H1 (cell line): ENCODE data around the gene XPO6. TPM values are rescaled to one million over a fixed set of nuclear protein-coding genes. Genes with fewer than 3 reads are reported as not detected.

Experiments
- CTCF ChIA-PET: fragments of 300-600 bp; sonication (Branson Sonifier 250); formaldehyde crosslinking; loops from one replicate; lab custom pipeline; 2021; ENCODE audit not compliant: partially characterized antibody; lab: Charles Lee
- POLR2A ChIA-PET: fragments of 300-600 bp; sonication (Branson Sonifier 250); formaldehyde crosslinking; loops from one replicate; lab custom pipeline; 2021; ENCODE audit warnings: inconsistent platforms; ENCODE audit not compliant: partially characterized antibody; lab: Charles Lee
- DNase-seq, 2 experiments: peaks; one replicate each; pipeline versions ENCODE4 v3.0.0 to v3.0.0-alpha.2; 2010 to 2022; ENCODE audit warnings: low spot score in 2 of 2, low read depth in 1 of 2, mixed read lengths in 1 of 2
- FAIRE-seq: peaks from 2 replicates; lab custom pipeline; 2011; peaks lifted over from hg19 to GRCh38; lab: Jason Lieb, UNC
- H2AFZ ChIP-seq: 2 replicates; pipeline ENCODE4 v1.8.1; 2012; ENCODE audit warnings: low read length, inconsistent platforms
- H2AK5ac ChIP-seq: 2 replicates; pipeline ENCODE4 v1.6.1; 2013; ENCODE audit warnings: low read depth, low read length
- H2BK120ac ChIP-seq: replicated peaks from 2 replicates; pipeline ENCODE3; 2013; ENCODE audit warnings: low read depth, low read length, inconsistent platforms
- H2BK12ac ChIP-seq: 2 replicates; pipeline ENCODE4 v1.6.1; 2013; ENCODE audit warnings: low read depth, low read length
- H2BK15ac ChIP-seq: 2 replicates; pipeline ENCODE4 v1.6.1; 2013; ENCODE audit warnings: low read length
- H2BK20ac ChIP-seq: 2 replicates; pipeline ENCODE4 v1.6.1; 2013; ENCODE audit warnings: low read length
- H2BK5ac ChIP-seq: 2 replicates; pipeline ENCODE4 v1.6.1; 2013; ENCODE audit warnings: low read depth, low read length
- H3K14ac ChIP-seq: 2 replicates; pipeline ENCODE4 v1.6.1; 2013; ENCODE audit warnings: inconsistent platforms; ENCODE audit not compliant: insufficient read length
- H3K18ac ChIP-seq: 2 replicates; pipeline ENCODE4 v1.6.1; 2013; ENCODE audit warnings: low read length; ENCODE audit errors: extremely low read depth
- H3K23ac ChIP-seq: 2 replicates; pipeline ENCODE4 v1.6.1; 2013; ENCODE audit warnings: inconsistent platforms; ENCODE audit not compliant: insufficient read length
- H3K23me2 ChIP-seq: 2 replicates; pipeline ENCODE4 v1.6.1; 2013; ENCODE audit warnings: low read depth, low read length
- H3K27ac ChIP-seq: 2 replicates; pipeline ENCODE4 v1.6.1; 2011; ENCODE audit warnings: low read depth, low read length, inconsistent platforms
- H3K27me3 ChIP-seq, 4 experiments: replicated peaks in 1 of 4; 1 replicate in 1 of 4; 2 replicates in 3 of 4; pipeline versions ENCODE4 v1.6.1 to v1.8.1; 2011 to 2013; ENCODE audit warnings: low read length in 3 of 4, mild to moderate bottlenecking in 3 of 4, inconsistent platforms in 2 of 4, mixed read lengths in 2 of 4, moderate library complexity in 1 of 4; ENCODE audit not compliant: control insufficient read depth in 3 of 4, insufficient read depth in 3 of 4; ENCODE audit errors: extremely low read depth in 1 of 4
- H3K36me3 ChIP-seq, 4 experiments: 2 replicates each; pipeline versions ENCODE4 v1.6.1 to v1.8.1; 2011 to 2013; ENCODE audit warnings: mild to moderate bottlenecking in 4 of 4, low read length in 3 of 4, moderate library complexity in 2 of 4, control low read depth in 1 of 4, inconsistent platforms in 1 of 4; ENCODE audit not compliant: insufficient read depth in 4 of 4, control insufficient read depth in 2 of 4
- H3K4ac ChIP-seq: replicated peaks from 2 replicates; pipeline ENCODE3; 2013; ENCODE audit warnings: low read length, low read depth, mixed read lengths, inconsistent platforms; ENCODE audit not compliant: insufficient read length
- H3K4me1 ChIP-seq, 4 experiments: replicated peaks in 1 of 4; 1 replicate in 1 of 4; 2 replicates in 3 of 4; pipeline versions ENCODE4 v1.6.1 to v1.8.1; 2011 to 2013; ENCODE audit warnings: low read length in 3 of 4, inconsistent platforms in 2 of 4, mixed read lengths in 1 of 4; ENCODE audit not compliant: insufficient read depth in 4 of 4, control insufficient read depth in 3 of 4
- H3K4me2 ChIP-seq, 2 experiments: 2 replicates each; pipeline versions ENCODE4 v1.6.1 to v1.8.1; 2011 to 2013; ENCODE audit warnings: low read depth in 2 of 2, low read length in 2 of 2, control low read depth in 1 of 2, inconsistent platforms in 1 of 2, mild to moderate bottlenecking in 1 of 2; ENCODE audit not compliant: insufficient read depth in 1 of 2
- H3K4me3 ChIP-seq, 4 experiments: fragments of 200-600, 300-600 bp in 1 of 4; sonication (generic), shearing (Covaris generic), sonication (Bioruptor Twin) in 1 of 4; 2 replicates each; pipeline versions ENCODE4 v1.5.1 to v1.8.1; 2011 to 2016; ENCODE audit warnings: low read length in 4 of 4, low read depth in 3 of 4, control low read depth in 2 of 4, inconsistent platforms in 2 of 4, mild to moderate bottlenecking in 2 of 4, mixed read lengths in 1 of 4, moderate library complexity in 1 of 4; ENCODE audit not compliant: insufficient read depth in 2 of 4; ENCODE audit errors: extremely low read depth in 1 of 4
- H3K56ac ChIP-seq: replicated peaks from 2 replicates; pipeline ENCODE3; 2013; ENCODE audit warnings: low read depth, mild to moderate bottlenecking, mixed read lengths, low read length, inconsistent platforms; ENCODE audit not compliant: insufficient read length
- H3K79me1 ChIP-seq: 2 replicates; pipeline ENCODE4 v1.6.1; 2013; ENCODE audit warnings: low read depth, low read length, control low read depth
- H3K79me2 ChIP-seq, 2 experiments: 2 replicates each; pipeline versions ENCODE4 v1.6.1 to v1.8.1; 2012 to 2013; ENCODE audit warnings: low read length in 2 of 2, mild to moderate bottlenecking in 2 of 2, inconsistent platforms in 1 of 2; ENCODE audit not compliant: insufficient read depth in 2 of 2, control insufficient read depth in 1 of 2
- H3K9ac ChIP-seq, 4 experiments: replicated peaks in 1 of 4; 1 replicate in 1 of 4; 2 replicates in 3 of 4; pipeline versions ENCODE4 v1.6.1 to v1.8.1; 2011 to 2013; ENCODE audit warnings: low read depth in 3 of 4, low read length in 3 of 4, control low read depth in 2 of 4, mild to moderate bottlenecking in 2 of 4, moderate library complexity in 2 of 4, inconsistent platforms in 1 of 4; ENCODE audit errors: extremely low read depth in 1 of 4
- H3K9me3 ChIP-seq, 2 experiments: 2 replicates each; pipeline versions ENCODE4 v1.6.1 to v1.8.1; 2012 to 2013; ENCODE audit warnings: mild to moderate bottlenecking in 2 of 2, moderate library complexity in 2 of 2, control low read depth in 1 of 2, inconsistent platforms in 1 of 2, low read depth in 1 of 2, low read length in 1 of 2, mixed read lengths in 1 of 2; ENCODE audit not compliant: insufficient read depth in 2 of 2
- H4K20me1 ChIP-seq, 2 experiments: replicated peaks in 1 of 2; 2 replicates each; pipeline versions ENCODE3 to v1.8.1; 2011 to 2013; ENCODE audit warnings: inconsistent platforms in 2 of 2, low read length in 2 of 2, mild to moderate bottlenecking in 1 of 2; ENCODE audit not compliant: insufficient read depth in 2 of 2, control insufficient read depth in 1 of 2
- H4K5ac ChIP-seq: 2 replicates; pipeline ENCODE4 v1.6.1; 2013; ENCODE audit warnings: low read length, low read depth, mixed read lengths, inconsistent platforms; ENCODE audit not compliant: insufficient read length
- H4K8ac ChIP-seq: 2 replicates; pipeline ENCODE4 v1.8.0; 2013; ENCODE audit warnings: mild to moderate bottlenecking, moderate library complexity, low read length, inconsistent platforms; ENCODE audit not compliant: insufficient read depth; ENCODE audit errors: extremely low read depth
- H4K91ac ChIP-seq: replicated peaks from 2 replicates; pipeline ENCODE3; 2013; ENCODE audit warnings: low read length, mixed read lengths, inconsistent platforms; ENCODE audit not compliant: insufficient read length
- CEBPB ChIP-seq: IDR thresholded peaks from 2 replicates; pipeline ENCODE4 v1.6.1; 2012; ENCODE audit warnings: low read depth, low read length
- RFX5 ChIP-seq: IDR thresholded peaks from 2 replicates; pipeline ENCODE4 v1.6.1; 2011; ENCODE audit warnings: low read depth, low read length, improper control_type of control experiment, borderline replicate concordance
- RXRA ChIP-seq: IDR thresholded peaks from 2 replicates; pipeline ENCODE4 v1.6.1; 2011; ENCODE audit warnings: low read depth, mild to moderate bottlenecking, low read length, moderate library complexity; ENCODE audit not compliant: insufficient read depth
- TAF1 ChIP-seq: IDR thresholded peaks from 2 replicates; pipeline ENCODE4 v1.6.1; 2011; ENCODE audit warnings: mild to moderate bottlenecking, low read depth, low read length
- ZNF274 ChIP-seq: IDR thresholded peaks from 2 replicates; pipeline ENCODE4 v1.7.0; 2012; ENCODE audit warnings: low read length, borderline replicate concordance; ENCODE audit errors: extremely low read depth
- WGBS, 2 experiments: shearing (Covaris generic) in 1 of 2; methylation state at CpG; one replicate each; pipeline versions ENCODE4 v1.1.6 to v1.1.7; 2013 to 2015; ENCODE audit warnings: low lambda C conversion rate in 2 of 2, mixed read lengths in 2 of 2, inconsistent platforms in 1 of 2, low coverage in 1 of 2, missing lambda C conversion rate in 1 of 2; ENCODE audit not compliant: insufficient replicate concordance in 2 of 2, insufficient coverage in 1 of 2, insufficient read length in 1 of 2; ENCODE audit errors: extremely low coverage in 1 of 2, missing lambda C conversion rate in 1 of 2; 5-methylcytosine and 5-hydroxymethylcytosine counted together
- polyA plus RNA-seq, 7 experiments: library from polyadenylated mRNA; depleted of rRNA in 3 of 7; stranded (reverse) in 5 of 7; unstranded in 2 of 7; fragments of >200 nt in 5 of 7; fragments of 200-250 nt in 2 of 7; gene quantifications; 1 replicate in 5 of 7; 2 replicates in 1 of 7; 4 replicates in 1 of 7; pipeline versions ENCODE4 v1.2.1 to v1.2.3, GENCODE V29; 2011 to 2013; ENCODE audit warnings: missing spikeins in 2 of 7, mixed read lengths in 2 of 7
- total RNA-seq: library from RNA; stranded (reverse); fragmentation: NEBNext Ultra II Directional; extraction: Animal tissue kit (Norgen Biotek cat#: 25700); gene quantifications from 2 replicates; pipeline ENCODE4 v1.2.1, GENCODE V29; 2021
- TF ChIP-seq, protein P1 (sequence below): IDR thresholded peaks from 2 replicates; pipeline ENCODE4 v1.6.1; 2012; ENCODE audit warnings: inconsistent platforms

The XPO6 gene
- total and polyA plus RNA-seq, 2 of the 8 experiments (the other 6 are each of a cell fraction or from before 2014, with no cell fraction given) = 152 to 254 TPM

GRCh38 chr16:28069971-28070794 is 141.6 kb downstream of the XPO6 start:
- H2BK120ac ChIP-seq = no peak overlapping the region
- no peak overlapping the region for H3K4me2 ChIP-seq
- POLR2A ChIA-PET = no interaction called here
- no peaks in the 10 kb centered on the region for H3K79me2 ChIP-seq
- no peak overlapping the region for H3K27ac ChIP-seq
- H2AFZ ChIP-seq = no peak overlapping the region
- no peaks in the 10 kb centered on the region for H3K23me2 ChIP-seq
- no peak overlapping the region for H2AK5ac ChIP-seq
- H2BK15ac ChIP-seq = no peak overlapping the region
- peaks cover 0 to 2% of the 10 kb centered on the region in 2 experiments for H4K20me1 ChIP-seq
- FAIRE-seq (no peak), DNase-seq (no peak)
- no peak overlapping the region for H3K23ac ChIP-seq
- H4K5ac ChIP-seq = no peak overlapping the region
- 83% methylated on average over 31 of the region's 31 CpGs; no CpG with 5 or more reads in 1 of the 2 experiments for WGBS, 2 experiments
- H2BK5ac ChIP-seq = no peak overlapping the region
- H3K79me1 ChIP-seq = no peaks in the 10 kb centered on the region
- no peak overlapping the region for H2BK12ac ChIP-seq
- no peaks in the 10 kb centered on the region; a peak in 2 of 7 replicates for H3K4me1 ChIP-seq
- no peak overlapping the region for H3K4ac ChIP-seq
- H3K56ac ChIP-seq = no peak overlapping the region
- no peak overlapping the region for H3K14ac ChIP-seq
- no peaks in the 10 kb centered on the region for H3K36me3 ChIP-seq
- no peak overlapping the region for H3K4me3 ChIP-seq
- peaks cover 0 to 4% (median 0%) of the 10 kb centered on the region in 4 experiments; a peak in 2 of 7 replicates for H3K27me3 ChIP-seq
- no peak overlapping the region for H4K8ac ChIP-seq
- no peak for TF ChIP-seq ZNF274
- no peak for TF ChIP-seq RFX5
- TF ChIP-seq TAF1 = no peak
- TF ChIP-seq, protein P1, sequence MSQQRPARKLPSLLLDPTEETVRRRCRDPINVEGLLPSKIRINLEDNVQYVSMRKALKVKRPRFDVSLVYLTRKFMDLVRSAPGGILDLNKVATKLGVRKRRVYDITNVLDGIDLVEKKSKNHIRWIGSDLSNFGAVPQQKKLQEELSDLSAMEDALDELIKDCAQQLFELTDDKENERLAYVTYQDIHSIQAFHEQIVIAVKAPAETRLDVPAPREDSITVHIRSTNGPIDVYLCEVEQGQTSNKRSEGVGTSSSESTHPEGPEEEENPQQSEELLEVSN = no peak
- no peak for TF ChIP-seq CEBPB
- no peak for TF ChIP-seq RXRA
- TF ChIP-seq, all 59 proteins: peak for 0
- CTCF ChIA-PET = interaction anchor here (0.6 to 7.4 kb wide), 38 partner anchors 8 to 434 kb away, joined by 3 to 77 read pairs (median 4); no protein-coding TSS in a partner anchor
- Histone ChIP-seq H2BK20ac (no peak overlapping the region), H4K91ac (no peak overlapping the region), H3K9me3 (no peaks in the 10 kb centered on the region), H3K9ac (no peak overlapping the region), H3K18ac (no peak overlapping the region)
